ENCODE data around the gene RCN2. TPM values are rescaled to one million over a fixed set of nuclear protein-coding genes. Genes with fewer than 3 reads are reported as not detected.

RCN2 gene
- total RNA-seq, 1 experiment from 2014 or later, result 82.7 TPM

GRCh38 chr15:76991741-76992645 is 60.4 kb downstream of the RCN2 start:
- TF ChIP-seq EZH2phosphoT487 (IDR thresholded peaks at IDR 0.05; ENCODE audit: borderline replicate concordance, low read length), result no peak
- TF ChIP-seq CTCF (conservative IDR thresholded peaks at IDR 0.05; ENCODE audit: low read depth, low read length), result no peak
- no peak for TF ChIP-seq EZH2 (IDR thresholded peaks at IDR 0.05; ENCODE audit: low read length, unreplicated experiment)
- POLR2A ChIA-PET (ENCODE audit: unreplicated experiment), result no interaction called here
- H3K27ac ChIP-seq (ENCODE audit: low read length), result no peak overlapping the region
- no peaks in the 10 kb centered on the region for H3K36me3 ChIP-seq (ENCODE audit: low read depth, low read length)
- no peaks in the 10 kb centered on the region for H3K27me3 ChIP-seq (ENCODE audit: low read length)
- no peaks in the 10 kb centered on the region for H3K9me3 ChIP-seq (ENCODE audit: low read length)
- H3K9ac ChIP-seq (ENCODE audit: low read length), result no peak overlapping the region
- H3K4me3 ChIP-seq (ENCODE audit: low read length), result no peak overlapping the region
- H3F3A ChIP-seq (ENCODE audit: low read length, unreplicated experiment), result no peaks in the 10 kb centered on the region
- H3K79me2 ChIP-seq (ENCODE audit: low read length), result no peaks in the 10 kb centered on the region
- ATAC-seq, result no peak
- no peak overlapping the region for H3K4me2 ChIP-seq (ENCODE audit: low read length)
- CTCF ChIA-PET, result no interaction called here
- H3K4me1 ChIP-seq (ENCODE audit: insufficient read depth, low read length), result 0 out of 2 replicates have a peak, but pooled peaks cover 6% of the 10 kb centered on the region
- intact Hi-C loops (cut with micrococcal nuclease), result no loop called here
- H2AFZ ChIP-seq (ENCODE audit: low read length), result no peak overlapping the region
- no peaks in the 10 kb centered on the region for H4K20me1 ChIP-seq (ENCODE audit: low read length)
- DNase-seq, result no peak
- no peaks in the 10 kb centered on the region for H3K9me2 ChIP-seq (replicated peaks; ENCODE audit: low read length)
- no TSS peak for BruUV-seq (replicated peaks)

- ChIA-PET POLR2A (ENCODE audit: unreplicated experiment) (no interaction called here), CTCF (no interaction called here)
- Histone ChIP-seq H2AFZ (ENCODE audit: low read length) (no peak overlapping the region), H3K9me3 (ENCODE audit: low read length) (no peaks in the 10 kb centered on the region), H3K27ac (ENCODE audit: low read length) (no peak overlapping the region), H3K9ac (ENCODE audit: low read length) (no peak overlapping the region), H3K27me3 (ENCODE audit: low read length) (no peaks in the 10 kb centered on the region), H3K4me2 (ENCODE audit: low read length) (no peak overlapping the region), H3K4me3 (ENCODE audit: low read length) (no peak overlapping the region), H3K4me1 (ENCODE audit: insufficient read depth, low read length) (0 out of 2 replicates have a peak, but pooled peaks cover 6% of the 10 kb centered on the region), H3K9me2 (replicated peaks; ENCODE audit: low read length) (no peaks in the 10 kb centered on the region), H3K36me3 (ENCODE audit: low read depth, low read length) (no peaks in the 10 kb centered on the region), H3K79me2 (ENCODE audit: low read length) (no peaks in the 10 kb centered on the region), H4K20me1 (ENCODE audit: low read length) (no peaks in the 10 kb centered on the region), H3F3A (ENCODE audit: low read length, unreplicated experiment) (no peaks in the 10 kb centered on the region)
- DNase-seq, result no peak
- ATAC-seq, result no peak
- no TSS peak for BruUV-seq (replicated peaks)
- TF ChIP-seq EZH2phosphoT487 (IDR thresholded peaks at IDR 0.05; ENCODE audit: borderline replicate concordance, low read length), result no peak
- TF ChIP-seq CTCF (conservative IDR thresholded peaks at IDR 0.05; ENCODE audit: low read depth, low read length), result no peak
- no peak for TF ChIP-seq EZH2 (IDR thresholded peaks at IDR 0.05; ENCODE audit: low read length, unreplicated experiment)
- intact Hi-C loops (cut with micrococcal nuclease), result no loop called here
Observed at GRCh38 chr15:76993114-76993725, 61.7 kb downstream of the RCN2 start.

DNA sequence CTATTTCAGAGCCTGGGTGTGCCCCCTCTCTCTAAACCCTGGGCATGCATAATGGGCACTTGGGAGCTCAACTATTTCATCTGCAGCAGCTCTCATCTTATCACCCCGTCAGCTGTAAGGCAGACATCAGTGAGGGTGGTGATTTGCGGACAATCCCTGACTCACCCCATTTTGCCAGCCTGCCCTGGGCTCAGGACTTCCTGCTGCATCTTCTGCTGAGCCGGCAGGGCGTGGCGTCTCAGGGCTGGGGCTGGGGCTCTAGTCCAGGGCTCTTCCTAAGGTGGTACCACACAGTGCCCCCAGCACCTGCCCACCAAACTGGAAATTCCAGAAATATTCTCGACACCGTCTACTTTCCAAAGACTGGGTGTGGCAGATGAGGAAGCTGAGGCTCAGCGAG is 62.5 kb downstream of the RCN2 start:
- 0 out of 2 replicates have a peak, but pooled peaks cover 6% of the 10 kb centered on the region for H3K4me1 ChIP-seq (ENCODE audit: insufficient read depth, low read length)
- no TSS peak for BruUV-seq (replicated peaks)
- H3K27me3 ChIP-seq (ENCODE audit: low read length), result no peaks in the 10 kb centered on the region
- ChIA-PET CTCF (no interaction called here), POLR2A (ENCODE audit: unreplicated experiment) (no interaction called here)
- TF ChIP-seq EZH2 (IDR thresholded peaks at IDR 0.05; ENCODE audit: low read length, unreplicated experiment), result no peak
- TF ChIP-seq CTCF (conservative IDR thresholded peaks at IDR 0.05; ENCODE audit: low read depth, low read length), result no peak
- TF ChIP-seq EZH2phosphoT487 (IDR thresholded peaks at IDR 0.05; ENCODE audit: borderline replicate concordance, low read length), result no peak
- no peaks in the 10 kb centered on the region for H3K9me2 ChIP-seq (replicated peaks; ENCODE audit: low read length)
- intact Hi-C loops (cut with micrococcal nuclease), result no loop called here
- DNase-seq (peak; percentile 45), ATAC-seq (peak; percentile 72)
- no peaks in the 10 kb centered on the region for H3K36me3 ChIP-seq (ENCODE audit: low read depth, low read length)
- H3K79me2 ChIP-seq (ENCODE audit: low read length), result no peaks in the 10 kb centered on the region
- H3K9me3 ChIP-seq (ENCODE audit: low read length), result no peaks in the 10 kb centered on the region
- no peak overlapping the region for H3K9ac ChIP-seq (ENCODE audit: low read length)
- H4K20me1 ChIP-seq (ENCODE audit: low read length), result no peaks in the 10 kb centered on the region
- H3K4me2 ChIP-seq (ENCODE audit: low read length), result no peak overlapping the region
- H3K4me3 ChIP-seq (ENCODE audit: low read length), result no peak overlapping the region
- no peak overlapping the region for H2AFZ ChIP-seq (ENCODE audit: low read length)
- no peak overlapping the region for H3K27ac ChIP-seq (ENCODE audit: low read length)
- H3F3A ChIP-seq (ENCODE audit: low read length, unreplicated experiment), result no peaks in the 10 kb centered on the region
